NCI-H2081 treated with DMSO at 0.1 percent for 48 hours (cell line): ENCODE results near the gene MSANTD2.
A peak's percentile ranks its signal among the peaks of the same experiment; 100 is the strongest.
"Not testable (repeated sequence)": the region's sequence is repeated elsewhere in the genome, so short reads cannot be mapped to it uniquely, and the experiment has no call there.

ENCODE experiments used
- DNase-seq: peaks from one replicate; lab custom pipeline; 2025; lab: John Stamatoyannopoulos, UW

Gene MSANTD2

GRCh38 chr11:124776865-124777645 is 23.2 kb downstream of the MSANTD2 start:
- no peak for DNase-seq

DNA sequence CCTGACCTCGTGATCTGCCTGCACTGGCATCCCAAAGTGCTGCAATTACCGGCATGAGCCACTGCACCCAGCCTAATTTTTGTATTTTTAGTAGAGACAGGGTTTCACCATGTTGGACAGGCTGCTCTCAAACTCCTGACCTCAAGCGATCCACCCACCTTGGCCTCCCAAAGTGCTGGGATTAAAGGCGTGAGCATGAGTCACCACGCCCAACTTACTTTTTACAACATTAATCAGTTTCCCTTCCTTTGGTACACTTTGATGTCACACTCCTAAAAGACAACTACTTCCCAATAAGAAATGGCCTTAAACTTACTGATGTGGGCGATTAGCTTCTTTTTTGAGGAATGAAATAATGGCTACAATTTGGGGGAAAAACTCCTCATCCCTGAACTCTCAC is 29.2 kb downstream of the MSANTD2 start:
- not testable (repeated sequence) for DNase-seq

GRCh38 chr11:124769806-124770774 is 30.1 kb downstream of the MSANTD2 start:
- no peak for DNase-seq

- no peak for DNase-seq
Observed at GRCh38 chr11:124768914-124769313, 31.3 kb downstream of the MSANTD2 start.

- no peak for DNase-seq
Observed at GRCh38 chr11:124766156-124766555, 34.0 kb downstream of the MSANTD2 start.

DNA sequence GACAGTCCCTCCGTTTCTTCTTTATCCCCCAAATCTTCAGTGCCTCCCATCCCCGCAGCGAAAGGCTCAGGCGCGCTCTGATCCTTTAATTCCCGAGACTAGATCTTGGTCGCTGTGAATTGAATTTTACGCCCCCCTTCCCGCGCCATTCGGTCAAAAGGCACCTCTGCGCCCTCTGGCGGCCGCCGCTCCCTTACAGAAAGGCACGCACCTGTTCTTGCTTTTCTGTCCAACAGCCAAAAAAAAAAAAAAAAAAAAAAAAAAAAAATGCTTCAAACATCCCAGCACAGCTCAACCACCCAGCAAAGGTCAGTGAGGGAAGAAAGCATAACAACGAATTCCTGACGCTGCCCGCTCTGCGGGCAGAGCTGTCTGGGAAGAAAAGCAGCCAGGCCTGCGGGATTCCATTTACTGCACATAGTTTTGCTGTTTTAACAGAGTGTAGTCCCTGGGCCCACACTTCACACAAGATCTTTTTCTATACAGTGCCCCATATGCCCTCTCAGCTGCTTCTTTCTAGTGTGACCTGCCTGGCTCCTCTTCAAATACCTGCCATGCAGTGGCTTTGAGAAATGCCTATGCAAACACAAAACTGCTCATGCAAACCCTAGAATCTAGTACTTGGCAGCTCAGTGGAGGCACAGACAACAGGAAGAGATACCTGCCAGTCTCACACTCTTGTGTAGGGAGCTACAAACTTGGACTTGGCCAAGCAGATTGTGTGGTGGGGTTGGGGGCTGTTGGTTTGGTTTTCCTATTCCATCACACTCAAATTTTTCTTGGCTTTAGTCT is 36.9 kb downstream of the MSANTD2 start:
- peak; percentile 26 for DNase-seq

GRCh38 chr11:124762624-124763155 is 37.5 kb downstream of the MSANTD2 start:
- DNase-seq, result no peak

DNA sequence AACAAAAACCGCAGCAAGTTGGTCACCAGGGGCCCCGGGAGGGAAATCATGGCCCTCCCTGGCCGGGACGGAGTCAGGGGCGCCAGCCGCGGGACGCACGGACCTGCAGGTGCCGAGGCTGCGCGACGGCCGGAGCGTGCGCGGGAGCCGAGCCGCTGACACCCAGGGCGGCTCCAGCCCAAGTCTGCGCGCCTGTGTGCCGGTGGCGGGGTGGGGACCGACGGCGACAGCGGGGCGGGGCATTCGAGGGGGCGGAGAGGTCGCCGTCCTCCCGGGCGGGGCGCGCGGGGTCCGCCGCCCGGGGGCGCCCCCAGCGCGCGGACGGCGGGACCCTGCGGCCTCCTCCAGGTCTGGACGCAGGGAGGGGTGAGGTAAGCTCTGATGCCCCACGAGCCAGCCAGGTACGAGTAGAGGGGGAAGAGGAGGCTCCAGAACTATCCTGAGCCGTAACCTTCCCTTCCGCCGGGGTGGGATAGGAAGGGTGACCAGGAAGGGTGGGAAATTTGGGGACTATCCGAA is 38.0 kb downstream of the MSANTD2 start, which contains the start of gene ESAM:
Gene ESAM, minus strand, starts transcription at position 186 of the 519 bp plus-strand sequence. Its CDS starts 136 bp downstream, at position 50.
- no peak for DNase-seq

DNA sequence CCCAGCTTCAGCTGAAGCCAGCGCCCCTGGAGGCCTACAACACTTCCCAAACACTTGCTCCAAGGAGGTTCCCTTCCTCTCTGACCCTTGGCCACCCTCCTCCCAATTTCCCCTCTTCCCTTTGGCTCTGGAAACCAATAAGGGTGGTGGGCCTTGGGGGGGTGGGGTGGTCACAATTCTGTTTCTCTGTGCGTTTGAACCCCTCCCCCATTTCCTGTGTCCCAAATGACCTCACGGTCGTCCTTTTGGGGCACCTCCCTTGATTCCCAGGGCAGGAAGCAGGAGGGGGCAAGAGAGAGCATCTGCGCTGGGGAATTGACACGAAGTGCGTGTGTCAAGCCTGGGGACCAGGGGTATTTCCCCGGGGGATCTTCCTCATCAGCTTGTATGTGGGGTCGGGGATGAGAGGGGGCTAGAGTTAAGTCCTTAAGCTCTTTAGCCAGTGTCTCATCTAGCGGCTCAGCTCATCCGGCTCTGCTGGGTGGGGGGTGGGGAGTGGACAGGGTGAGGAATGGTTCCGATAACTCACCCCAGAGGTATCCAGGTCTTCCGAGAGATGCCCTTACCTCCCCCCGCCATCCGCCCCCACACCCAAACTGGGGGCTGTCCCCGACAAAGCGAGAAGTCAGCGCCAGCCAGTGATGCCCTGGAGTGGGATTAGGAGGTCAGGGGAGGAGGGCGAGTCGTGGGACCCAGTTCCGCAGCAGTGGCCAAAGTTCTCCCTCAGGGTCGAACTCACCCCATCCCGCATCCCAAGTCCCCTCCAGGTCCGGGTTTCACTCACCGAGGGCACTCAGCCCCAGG is 38.7 kb downstream of the MSANTD2 start:
- DNase-seq, result no peak

DNA sequence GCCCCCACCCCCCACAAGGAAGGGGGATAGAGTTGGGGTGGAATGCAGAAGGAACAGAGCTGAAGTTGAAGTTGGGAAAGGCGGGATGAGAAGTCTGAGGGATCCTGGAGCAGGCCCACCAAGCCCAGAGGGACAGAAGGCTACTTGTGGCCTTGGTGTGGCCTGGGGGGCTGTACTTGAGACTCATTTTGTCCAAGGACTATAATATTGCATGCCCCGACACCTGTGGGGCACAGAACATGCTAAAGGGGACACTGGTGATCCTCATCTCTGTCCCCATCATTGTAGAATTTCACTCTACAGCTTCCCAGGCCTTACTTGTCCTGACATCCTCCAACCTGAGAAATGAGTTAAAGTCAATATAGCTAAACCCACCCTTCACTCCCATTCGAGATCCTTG is 39.4 kb downstream of the MSANTD2 start:
- no peak for DNase-seq

GRCh38 chr11:124760205-124760652 is 40.0 kb downstream of the MSANTD2 start:
- DNase-seq, result no peak

DNA sequence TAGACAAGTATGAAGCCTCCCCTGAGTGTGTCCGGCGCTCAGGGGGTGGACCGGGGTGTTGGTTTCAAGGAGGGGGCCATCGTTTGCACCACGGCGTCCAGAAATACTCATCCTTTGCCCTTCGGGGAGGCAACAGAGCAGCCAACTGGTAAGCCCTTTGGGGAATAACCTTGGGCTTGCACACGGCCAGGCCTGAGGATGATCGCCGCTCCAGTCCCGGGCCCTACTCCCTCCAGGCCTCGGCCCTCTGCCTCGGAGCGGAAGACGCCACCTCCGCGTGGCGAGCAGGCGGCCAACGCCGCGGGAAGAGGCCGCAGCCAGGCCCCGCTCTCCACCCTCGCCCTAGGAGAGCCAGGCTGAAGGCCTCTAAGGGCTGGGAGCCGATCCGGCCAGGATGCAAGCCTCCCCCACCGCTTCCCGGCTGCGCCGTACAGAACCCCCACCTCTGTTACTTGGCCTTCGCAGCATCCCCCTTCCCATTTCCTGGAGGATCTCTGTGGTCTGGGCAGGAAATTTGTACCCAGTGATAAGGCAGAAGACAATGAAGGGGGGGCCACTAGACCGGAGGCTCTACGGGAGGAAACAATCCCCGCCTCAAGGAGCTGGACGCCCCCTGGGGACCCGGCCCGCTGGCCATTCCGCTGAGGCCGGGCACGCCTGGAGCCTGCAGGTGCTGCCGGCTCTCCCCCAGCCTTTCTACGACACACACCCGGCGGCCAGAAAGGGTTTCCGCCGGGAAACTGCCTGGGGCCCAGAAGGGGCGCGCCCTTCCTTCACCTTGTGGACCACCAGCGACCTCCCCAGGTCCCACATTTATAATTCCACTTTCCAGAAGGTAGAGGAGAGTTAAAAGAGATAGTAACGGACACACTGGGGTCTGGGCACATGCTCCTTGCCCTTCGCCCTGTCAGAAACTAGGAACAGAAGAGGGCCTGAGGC is 40.7 kb downstream of the MSANTD2 start:
- no peak for DNase-seq

GRCh38 chr11:124758355-124759265 is 41.6 kb downstream of the MSANTD2 start:
- DNase-seq, result no peak

DNA sequence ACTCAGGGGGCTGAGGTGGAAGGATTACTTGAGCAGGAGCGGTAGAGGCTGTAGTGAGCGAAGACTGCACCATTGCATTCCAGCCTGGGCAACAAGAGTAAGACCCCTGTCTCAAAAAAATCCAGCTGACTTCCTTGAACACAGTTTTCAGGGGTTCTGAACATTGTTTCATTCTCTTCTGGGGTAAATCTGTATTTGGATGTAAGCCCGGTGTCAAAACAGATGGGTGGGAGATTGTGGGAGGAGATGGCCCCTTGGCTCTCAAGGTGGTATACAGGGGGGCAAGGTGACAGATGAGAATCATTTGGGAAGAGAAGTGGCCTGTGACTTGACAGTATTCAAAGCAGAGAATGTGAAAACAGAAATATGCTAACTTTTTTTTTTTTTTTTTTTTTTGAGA is 42.9 kb downstream of the MSANTD2 start:
- DNase-seq, result no peak

DNA sequence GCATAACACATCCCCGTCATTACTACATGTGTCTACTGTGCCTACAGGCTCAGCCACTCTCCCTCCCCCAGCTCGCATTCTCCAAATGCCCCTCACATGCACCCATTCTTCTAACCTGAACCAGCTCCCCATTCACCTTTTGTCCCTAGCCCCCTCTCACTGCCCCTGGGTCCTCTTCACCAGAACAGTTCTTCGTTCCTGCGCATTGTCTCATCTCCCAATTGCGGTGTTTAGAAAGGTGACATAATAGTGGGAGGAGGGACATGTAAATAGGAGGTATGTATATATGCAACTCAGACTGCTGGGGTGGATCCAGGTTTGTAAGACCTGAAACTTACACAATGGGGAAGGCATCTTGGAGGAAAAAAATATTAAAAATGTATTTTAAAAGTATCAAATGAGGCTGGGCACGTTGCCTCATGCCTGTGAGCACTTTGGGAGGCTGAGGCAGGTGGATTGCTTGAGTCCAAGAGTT is 43.4 kb downstream of the MSANTD2 start:
- DNase-seq, result no peak

GRCh38 chr11:124756033-124756752 is 44.0 kb downstream of the MSANTD2 start:
- DNase-seq, result no peak

GRCh38 chr11:124754710-124755109 is 45.5 kb downstream of the MSANTD2 start:
- DNase-seq, result no peak
